ENCODE data around the gene MOV10.

DNA sequence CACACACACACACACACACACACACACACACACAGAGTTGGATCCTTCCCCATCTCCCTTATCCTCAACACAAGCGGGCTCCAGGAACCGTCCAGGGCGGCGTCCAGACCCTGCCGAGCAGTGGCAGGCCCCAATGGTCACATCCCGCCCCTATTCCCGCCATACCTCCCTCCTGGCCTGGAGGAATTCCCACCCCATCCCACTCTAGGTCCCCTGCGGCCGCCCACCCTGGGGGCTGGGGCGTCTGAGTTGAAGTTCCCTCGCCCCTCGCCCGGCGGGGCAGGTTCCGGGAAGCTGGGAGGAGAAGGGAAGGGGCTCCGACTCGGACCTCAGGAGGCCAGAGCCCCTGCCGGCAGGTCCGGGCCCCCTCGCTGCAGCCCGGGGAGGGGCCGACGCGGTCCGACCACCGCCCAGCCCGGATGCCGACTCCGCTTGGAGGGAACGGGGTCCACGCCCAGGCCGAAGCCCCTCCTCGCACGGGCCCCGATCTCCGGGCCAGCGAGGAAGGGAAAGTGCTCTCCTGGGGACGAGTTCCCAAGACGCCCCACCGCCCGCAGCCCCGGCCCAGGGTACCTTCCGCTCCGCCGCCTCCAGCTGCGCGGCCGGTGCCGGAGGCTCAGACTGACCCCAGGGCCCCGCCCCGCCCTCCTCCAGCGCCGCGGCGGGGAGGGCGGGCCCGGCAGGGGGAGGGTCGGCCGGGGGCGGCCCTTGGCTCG lies 32.2 kb downstream of the MOV10 start, which contains the start of gene RHOC:
- TF ChIP-seq ZSCAN29 (IDR thresholded peaks at IDR 0.05), result no peak
- no peak for TF ChIP-seq EZH2 (IDR thresholded peaks at IDR 0.05; ENCODE audit: borderline replicate concordance, control insufficient read depth, low read depth, low read length)
- no peak for TF ChIP-seq CREB1 (IDR thresholded peaks at IDR 0.05; ENCODE audit: low read depth)
- TF ChIP-seq YY1 (IDR thresholded peaks at IDR 0.05; ENCODE audit: low read depth, low read length), result no peak
- TF ChIP-seq, protein P1, sequence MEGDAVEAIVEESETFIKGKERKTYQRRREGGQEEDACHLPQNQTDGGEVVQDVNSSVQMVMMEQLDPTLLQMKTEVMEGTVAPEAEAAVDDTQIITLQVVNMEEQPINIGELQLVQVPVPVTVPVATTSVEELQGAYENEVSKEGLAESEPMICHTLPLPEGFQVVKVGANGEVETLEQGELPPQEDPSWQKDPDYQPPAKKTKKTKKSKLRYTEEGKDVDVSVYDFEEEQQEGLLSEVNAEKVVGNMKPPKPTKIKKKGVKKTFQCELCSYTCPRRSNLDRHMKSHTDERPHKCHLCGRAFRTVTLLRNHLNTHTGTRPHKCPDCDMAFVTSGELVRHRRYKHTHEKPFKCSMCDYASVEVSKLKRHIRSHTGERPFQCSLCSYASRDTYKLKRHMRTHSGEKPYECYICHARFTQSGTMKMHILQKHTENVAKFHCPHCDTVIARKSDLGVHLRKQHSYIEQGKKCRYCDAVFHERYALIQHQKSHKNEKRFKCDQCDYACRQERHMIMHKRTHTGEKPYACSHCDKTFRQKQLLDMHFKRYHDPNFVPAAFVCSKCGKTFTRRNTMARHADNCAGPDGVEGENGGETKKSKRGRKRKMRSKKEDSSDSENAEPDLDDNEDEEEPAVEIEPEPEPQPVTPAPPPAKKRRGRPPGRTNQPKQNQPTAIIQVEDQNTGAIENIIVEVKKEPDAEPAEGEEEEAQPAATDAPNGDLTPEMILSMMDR (IDR thresholded peaks at IDR 0.05 in 2 of 3, conservative IDR thresholded peaks at IDR 0.05 in 1 of 3; ENCODE audit: control insufficient read depth in 2 of 3, extremely low read depth in 1 of 3, insufficient read depth in 1 of 3, low read depth in 3 of 3, low read length in 3 of 3), result no peak
- TF ChIP-seq, protein P2, sequence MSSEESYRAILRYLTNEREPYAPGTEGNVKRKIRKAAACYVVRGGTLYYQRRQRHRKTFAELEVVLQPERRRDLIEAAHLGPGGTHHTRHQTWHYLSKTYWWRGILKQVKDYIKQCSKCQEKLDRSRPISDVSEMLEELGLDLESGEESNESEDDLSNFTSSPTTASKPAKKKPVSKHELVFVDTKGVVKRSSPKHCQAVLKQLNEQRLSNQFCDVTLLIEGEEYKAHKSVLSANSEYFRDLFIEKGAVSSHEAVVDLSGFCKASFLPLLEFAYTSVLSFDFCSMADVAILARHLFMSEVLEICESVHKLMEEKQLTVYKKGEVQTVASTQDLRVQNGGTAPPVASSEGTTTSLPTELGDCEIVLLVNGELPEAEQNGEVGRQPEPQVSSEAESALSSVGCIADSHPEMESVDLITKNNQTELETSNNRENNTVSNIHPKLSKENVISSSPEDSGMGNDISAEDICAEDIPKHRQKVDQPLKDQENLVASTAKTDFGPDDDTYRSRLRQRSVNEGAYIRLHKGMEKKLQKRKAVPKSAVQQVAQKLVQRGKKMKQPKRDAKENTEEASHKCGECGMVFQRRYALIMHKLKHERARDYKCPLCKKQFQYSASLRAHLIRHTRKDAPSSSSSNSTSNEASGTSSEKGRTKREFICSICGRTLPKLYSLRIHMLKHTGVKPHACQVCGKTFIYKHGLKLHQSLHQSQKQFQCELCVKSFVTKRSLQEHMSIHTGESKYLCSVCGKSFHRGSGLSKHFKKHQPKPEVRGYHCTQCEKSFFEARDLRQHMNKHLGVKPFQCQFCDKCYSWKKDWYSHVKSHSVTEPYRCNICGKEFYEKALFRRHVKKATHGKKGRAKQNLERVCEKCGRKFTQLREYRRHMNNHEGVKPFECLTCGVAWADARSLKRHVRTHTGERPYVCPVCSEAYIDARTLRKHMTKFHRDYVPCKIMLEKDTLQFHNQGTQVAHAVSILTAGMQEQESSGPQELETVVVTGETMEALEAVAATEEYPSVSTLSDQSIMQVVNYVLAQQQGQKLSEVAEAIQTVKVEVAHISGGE (CRISPR knock-in tag; IDR thresholded peaks at IDR 0.05), result no peak
- TF ChIP-seq, protein P3, sequence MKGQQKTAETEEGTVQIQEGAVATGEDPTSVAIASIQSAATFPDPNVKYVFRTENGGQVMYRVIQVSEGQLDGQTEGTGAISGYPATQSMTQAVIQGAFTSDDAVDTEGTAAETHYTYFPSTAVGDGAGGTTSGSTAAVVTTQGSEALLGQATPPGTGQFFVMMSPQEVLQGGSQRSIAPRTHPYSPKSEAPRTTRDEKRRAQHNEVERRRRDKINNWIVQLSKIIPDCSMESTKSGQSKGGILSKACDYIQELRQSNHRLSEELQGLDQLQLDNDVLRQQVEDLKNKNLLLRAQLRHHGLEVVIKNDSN (IDR thresholded peaks at IDR 0.05; ENCODE audit: borderline replicate concordance, extremely low read length, insufficient read depth, low read depth, low read length), result no peak
- no peak for TF ChIP-seq JUNB (IDR thresholded peaks at IDR 0.05)
- TF ChIP-seq HDAC2 (IDR thresholded peaks at IDR 0.05), result no peak
- TF ChIP-seq SREBF2 (IDR thresholded peaks at IDR 0.05; ENCODE audit: low read length), result no peak
- TF ChIP-seq MYC (IDR thresholded peaks at IDR 0.05; ENCODE audit: insufficient read depth, insufficient read length, insufficient replicate concordance, low read length, severe bottlenecking), result no peak
- no peak for TF ChIP-seq NFYA (IDR thresholded peaks at IDR 0.05; ENCODE audit: borderline replicate concordance, low read depth, low read length)

Data from GM12878 (cell line).